HG02885 (cell line): Measurements from ENCODE around the gene CPXM2.

ENCODE experiments used
- ATAC-seq: cut with Tn5 transposase; IDR thresholded peaks from one replicate; pipeline ENCODE4 v1.9.1; 2021; ENCODE audit warnings: mild to moderate bottlenecking; ENCODE audit not compliant: unreplicated experiment, poor library complexity

The CPXM2 gene

DNA sequence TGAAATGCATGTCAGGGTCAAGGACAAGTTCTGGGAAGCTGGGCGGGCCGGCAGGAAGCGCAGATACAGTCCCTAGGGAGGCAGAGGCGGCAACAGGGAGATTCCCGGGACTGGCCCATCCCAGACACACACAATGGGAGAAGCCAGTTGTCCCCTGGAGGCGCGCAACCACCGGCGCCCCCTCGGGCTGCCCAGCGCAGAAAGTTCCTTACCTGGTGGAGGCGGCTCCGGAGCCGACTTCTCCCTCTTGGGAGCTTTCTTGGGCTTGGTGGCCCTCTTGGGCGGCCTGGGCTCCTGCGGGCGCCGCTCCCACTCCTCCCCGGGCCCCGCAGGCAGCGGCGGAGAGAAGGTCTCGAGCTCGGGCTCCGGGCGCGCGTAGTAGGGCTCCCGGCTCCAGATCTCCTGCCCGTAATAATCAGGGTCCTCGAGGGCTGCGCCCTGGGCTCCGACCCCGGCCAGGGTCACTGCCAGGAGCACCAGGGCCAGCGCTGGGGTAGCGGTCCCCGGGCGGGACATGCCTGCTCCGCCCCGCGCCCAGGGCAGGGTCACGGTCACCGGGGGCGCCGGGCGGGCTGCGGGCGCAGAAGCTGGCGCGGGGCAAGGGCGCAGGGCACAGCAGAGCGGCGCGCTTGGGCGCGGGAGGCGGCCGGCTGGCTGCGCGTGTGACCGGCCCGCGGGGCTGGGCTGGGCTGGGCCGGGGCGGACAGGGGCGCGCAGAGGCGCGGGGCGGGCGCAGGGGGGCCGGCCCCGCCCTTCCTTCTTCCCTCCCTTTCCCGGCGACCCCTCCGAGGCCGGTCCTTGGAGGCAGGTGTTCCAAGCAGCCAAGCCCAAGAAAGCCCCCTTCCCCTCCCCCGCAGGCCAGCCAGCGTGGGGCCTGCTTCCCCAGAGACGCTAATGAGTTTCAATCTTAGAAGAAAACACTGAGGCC is at the start of gene CPXM2:
TSS of gene CPXM2 (minus strand) at position 664 of the 928 bp plus-strand sequence. CDS start at position 516, 148 bp downstream.
- ATAC-seq = no peak

DNA sequence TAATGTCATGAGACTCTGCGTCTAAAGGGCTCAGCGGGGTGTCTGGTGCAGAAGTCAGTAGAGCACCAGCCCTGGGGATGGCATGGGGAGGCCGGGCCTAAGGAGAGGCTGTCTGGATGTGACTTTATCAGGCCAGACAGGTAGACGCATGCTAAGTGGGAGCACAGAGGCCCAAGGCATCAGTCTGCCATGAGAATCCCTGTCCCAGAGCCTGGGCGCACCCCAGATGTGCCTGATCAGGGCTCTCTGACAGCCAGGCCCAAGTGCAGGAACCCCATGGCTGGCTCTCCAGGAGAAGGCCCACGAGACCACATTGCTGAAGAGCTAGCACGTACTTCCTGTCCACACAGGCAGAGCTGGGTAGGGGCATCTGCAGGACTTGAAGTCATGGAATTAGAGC is 48.0 kb upstream of the CPXM2 start:
- ATAC-seq = no peak

DNA sequence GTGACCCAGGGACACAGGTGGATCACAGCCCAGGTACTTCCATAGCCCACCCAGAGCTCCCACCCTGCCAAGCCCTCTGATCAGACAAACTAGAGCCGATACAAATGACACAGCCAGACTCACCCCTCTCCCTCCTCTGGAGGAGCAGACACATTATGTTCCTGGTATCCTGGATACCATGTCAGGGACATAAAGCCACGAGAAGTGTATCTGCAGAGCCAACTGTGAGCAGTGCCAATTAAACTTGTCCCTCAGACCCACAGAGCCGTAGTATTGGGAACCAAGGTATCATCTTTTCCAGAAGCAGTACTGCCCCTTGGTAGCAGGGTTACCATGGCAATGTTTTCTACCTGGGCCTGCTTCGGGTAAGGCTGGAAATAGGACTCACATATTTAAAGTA is 47.3 kb upstream of the CPXM2 start:
- no peak for ATAC-seq

- ATAC-seq = no peak
These were observed 44.8 kb upstream of the CPXM2 start for GRCh38 chr10:123936426-123936825.

DNA sequence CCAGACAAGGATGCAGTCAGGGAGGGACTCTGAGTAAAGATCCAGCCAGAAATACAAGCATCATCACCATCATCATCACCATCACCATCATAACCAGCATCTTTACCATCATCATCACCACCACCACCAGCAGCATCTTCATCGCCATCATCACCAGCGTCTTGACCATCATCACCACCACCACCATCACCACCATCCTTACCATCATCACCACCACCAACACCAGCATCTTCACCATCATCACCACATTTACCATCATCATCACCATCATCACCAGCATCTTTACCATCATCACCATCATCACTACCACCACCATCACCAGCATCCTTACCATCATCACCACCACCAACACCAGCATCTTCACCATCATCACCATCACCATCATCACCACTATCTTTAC is 44.1 kb upstream of the CPXM2 start:
- no peak for ATAC-seq

GRCh38 chr10:123934846-123935245 is 43.2 kb upstream of the CPXM2 start:
- no peak for ATAC-seq

DNA sequence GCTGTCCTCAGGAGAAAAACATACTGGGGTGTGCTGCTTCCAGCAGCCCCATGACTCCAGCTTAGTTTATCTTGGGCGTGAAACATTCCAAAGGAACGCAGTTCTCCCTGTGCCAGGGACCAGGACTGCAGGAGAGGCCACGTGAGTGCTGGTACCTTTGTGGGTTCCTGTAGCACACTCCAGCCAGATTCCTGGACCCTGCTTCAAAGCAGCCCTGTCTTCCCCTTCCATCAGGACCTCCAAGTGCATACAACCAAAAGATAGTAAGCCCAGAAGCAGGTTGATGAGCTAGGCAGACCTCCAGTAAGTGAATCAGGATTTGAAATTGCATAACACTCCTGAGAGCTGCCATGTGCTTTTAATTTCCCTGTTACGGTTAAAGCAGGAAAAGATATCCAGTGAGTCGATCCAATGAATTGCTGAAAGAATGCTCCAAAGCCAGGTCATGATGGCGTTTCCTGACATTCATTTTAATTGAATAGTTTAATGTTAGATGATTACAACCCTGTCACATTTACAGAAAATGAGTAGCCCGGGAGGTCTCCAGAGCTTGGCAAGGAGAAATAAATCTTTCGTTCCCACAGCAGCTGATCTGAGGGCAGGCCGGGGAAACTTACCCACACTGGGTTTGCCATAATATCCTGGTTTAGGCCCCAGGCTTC is 38.9 kb upstream of the CPXM2 start:
- ATAC-seq = no peak

DNA sequence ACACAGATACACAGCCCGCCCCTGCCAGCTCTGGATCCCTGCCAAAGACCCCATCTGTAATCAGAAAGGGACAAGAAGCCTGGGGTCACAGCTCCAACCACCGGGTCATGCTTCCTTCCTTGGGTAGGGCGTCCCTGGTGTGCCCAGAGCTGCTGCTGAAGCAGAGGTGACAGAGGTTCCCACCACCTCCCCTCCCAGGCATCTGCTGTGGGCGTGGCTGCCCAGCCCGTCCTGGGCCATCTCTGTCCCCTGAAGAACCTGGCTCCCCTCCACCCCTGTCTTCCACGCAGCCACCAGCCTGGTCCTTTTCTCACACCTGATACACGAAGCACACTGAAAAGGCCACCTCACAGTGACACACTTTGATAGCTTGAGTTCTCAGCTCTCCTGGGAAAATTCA is 38.2 kb upstream of the CPXM2 start:
- no peak for ATAC-seq

GRCh38 chr10:123928427-123928826 is 36.8 kb upstream of the CPXM2 start:
- no peak for ATAC-seq

- ATAC-seq = no peak
These were observed 35.0 kb upstream of the CPXM2 start for GRCh38 chr10:123926401-123927264.

GRCh38 chr10:123922126-123922525 is 30.5 kb upstream of the CPXM2 start:
- ATAC-seq = no peak

GRCh38 chr10:123916775-123917174 is 25.2 kb upstream of the CPXM2 start:
- ATAC-seq = no peak

- no peak for ATAC-seq
These were observed 22.2 kb upstream of the CPXM2 start for GRCh38 chr10:123913688-123914268.

- no peak for ATAC-seq
These were observed 21.3 kb upstream of the CPXM2 start for GRCh38 chr10:123912871-123913270.

- no peak for ATAC-seq
These were observed 20.9 kb upstream of the CPXM2 start for GRCh38 chr10:123912466-123912865.

DNA sequence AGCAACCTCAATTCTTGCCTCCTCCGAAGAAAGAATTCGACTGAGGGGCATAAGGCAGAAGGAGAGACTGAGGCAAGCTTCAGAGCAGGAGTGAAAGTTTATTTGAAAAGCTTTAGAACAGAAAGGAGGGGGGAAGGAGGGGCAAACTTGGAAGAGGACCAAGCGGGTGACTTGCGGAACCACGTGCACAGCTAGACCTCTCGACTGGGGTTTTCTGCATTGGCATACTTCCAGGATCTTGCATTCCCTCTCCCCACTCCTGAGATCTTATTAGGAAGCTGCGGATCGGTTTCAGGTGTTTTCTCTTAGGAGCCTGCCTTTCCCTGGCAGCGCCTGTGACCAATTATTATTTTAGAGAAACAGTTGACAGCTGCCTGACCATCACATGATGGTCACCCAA is 20.3 kb upstream of the CPXM2 start:
- no peak for ATAC-seq

GRCh38 chr10:123909866-123910265 is 18.3 kb upstream of the CPXM2 start:
- no peak for ATAC-seq

- ATAC-seq = no peak
These were observed 17.8 kb upstream of the CPXM2 start for GRCh38 chr10:123909426-123909825.

DNA sequence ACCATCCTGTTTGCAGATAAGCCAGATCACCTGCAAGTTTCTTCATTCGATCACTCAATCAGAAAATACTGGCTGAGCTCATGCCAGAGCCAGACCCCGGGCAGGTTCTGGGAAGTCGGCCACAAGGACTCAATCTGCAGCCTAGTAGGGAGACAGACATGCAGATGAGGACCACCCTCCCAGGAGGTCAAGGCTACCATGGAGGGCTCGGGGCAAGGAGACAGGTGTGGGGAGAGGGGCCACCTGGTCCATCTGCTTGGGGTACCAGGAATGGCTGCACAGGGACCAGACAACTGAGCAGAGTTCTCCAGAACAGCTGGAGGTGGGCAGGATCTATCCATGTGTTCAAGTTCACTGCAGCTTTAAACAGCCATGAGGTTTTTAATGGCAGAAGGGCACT is 16.8 kb upstream of the CPXM2 start:
- ATAC-seq = no peak

DNA sequence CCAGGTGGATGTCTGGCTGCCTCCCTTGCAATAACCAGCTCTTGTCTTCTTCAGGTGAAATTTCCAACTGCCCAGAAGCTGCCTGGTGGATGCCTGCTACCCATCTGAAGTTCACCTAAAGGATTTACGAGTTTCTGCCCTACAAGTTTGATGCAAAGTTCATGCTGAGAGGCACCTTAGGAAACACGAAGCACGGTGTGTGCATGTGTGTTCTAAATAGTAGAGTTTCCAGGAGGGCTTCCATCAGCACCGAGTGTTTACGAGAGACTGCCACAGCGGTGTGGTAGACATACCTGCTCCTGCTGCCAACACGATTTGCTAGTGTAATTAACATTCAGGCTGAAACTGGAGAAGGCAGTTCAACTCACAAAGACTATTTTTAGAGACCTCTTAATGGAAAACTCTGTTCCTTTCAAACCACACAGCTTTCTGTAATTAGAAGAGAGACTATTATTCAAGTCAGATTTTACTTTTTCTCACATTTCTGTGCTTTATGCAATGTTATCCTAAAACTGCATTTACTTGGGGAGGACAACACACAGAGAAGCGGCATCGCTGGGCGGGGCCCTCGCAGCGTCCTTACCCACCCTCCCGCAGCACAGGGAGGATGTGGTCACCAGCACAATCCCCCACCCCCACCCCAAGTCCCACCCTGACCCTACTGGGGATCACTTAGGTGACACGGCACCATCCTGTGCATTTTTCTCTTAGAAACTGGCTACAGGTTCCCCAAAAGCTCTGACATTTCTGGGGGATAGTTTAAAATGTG is 15.5 kb upstream of the CPXM2 start:
- no peak for ATAC-seq
